DOHH2 (cell line): ENCODE data around the gene TXNDC17.
"Not testable (repeated sequence)": the region's sequence is repeated elsewhere in the genome, so short reads cannot be mapped to it uniquely, and the experiment has no call there.

Experiments
- H3F3A ChIP-seq: fragments of 200-600 bp; sonication (generic), shearing (Covaris generic); 2 replicates; pipeline ENCODE4 v1.6.0; 2016; ENCODE audit warnings: antibody characterized with exemption, mild to moderate bottlenecking; ENCODE audit not compliant: control insufficient read depth, insufficient read depth
- H3K27ac ChIP-seq: fragments of 200-600 bp; sonication (generic); 2 replicates; pipeline ENCODE4 v1.5.1; 2014; ENCODE audit warnings: low read depth, mild to moderate bottlenecking, low read length, moderate library complexity
- H3K27me3 ChIP-seq: fragments of 200-600 bp; sonication (generic); 2 replicates; pipeline ENCODE4 v1.6.1; 2014; ENCODE audit warnings: mild to moderate bottlenecking, low read length, mixed read lengths; ENCODE audit not compliant: control insufficient read depth
- H3K36me3 ChIP-seq: fragments of 200-600 bp; sonication (generic); 2 replicates; pipeline ENCODE4 v1.6.1; 2014; ENCODE audit warnings: mild to moderate bottlenecking, low read length, moderate library complexity, mixed read lengths; ENCODE audit not compliant: control insufficient read depth
- H3K4me1 ChIP-seq: fragments of 200-600 bp; sonication (generic); 2 replicates; pipeline ENCODE4 v1.6.1; 2014; ENCODE audit warnings: mild to moderate bottlenecking, low read length, mixed read lengths; ENCODE audit not compliant: control insufficient read depth
- H3K4me2 ChIP-seq: fragments of 200-600 bp; sonication (generic); 2 replicates; pipeline ENCODE4 v1.6.0; 2014; ENCODE audit warnings: mild to moderate bottlenecking, low read length, moderate library complexity
- H3K4me3 ChIP-seq: fragments of 200-600 bp; sonication (generic); 2 replicates; pipeline ENCODE4 v1.5.1; 2014; ENCODE audit warnings: mild to moderate bottlenecking, low read length, mixed read lengths
- H3K79me2 ChIP-seq: fragments of 200-600 bp; sonication (generic); 2 replicates; pipeline ENCODE4 v1.6.1; 2014; ENCODE audit warnings: mild to moderate bottlenecking, low read length, mixed read lengths; ENCODE audit not compliant: control insufficient read depth
- H3K9me2 ChIP-seq: fragments of 200-600 bp; sonication (generic); replicated peaks from 2 replicates; pipeline ENCODE4 v1.6.1; 2014; ENCODE audit warnings: mild to moderate bottlenecking, low read length, mixed read lengths; ENCODE audit not compliant: control insufficient read depth
- H3K9me3 ChIP-seq: fragments of 200-600 bp; sonication (generic); 2 replicates; pipeline ENCODE4 v1.6.1; 2014; ENCODE audit warnings: antibody characterized with exemption, low read length, mixed read lengths; ENCODE audit not compliant: control insufficient read depth, insufficient read depth
- H4K20me1 ChIP-seq: fragments of 200-600 bp; sonication (generic); 2 replicates; pipeline ENCODE4 v1.6.0; 2014; ENCODE audit warnings: low read depth, mild to moderate bottlenecking, antibody characterized with exemption, low read length, moderate library complexity; ENCODE audit not compliant: control insufficient read depth, insufficient read depth
- EZH2phosphoT487 ChIP-seq: fragments of 200-600 bp; sonication (generic); IDR thresholded peaks from 2 replicates; pipeline ENCODE4 v1.6.1; 2017; ENCODE audit warnings: borderline replicate concordance, mild to moderate bottlenecking, antibody characterized with exemption, low read length, moderate library complexity, mixed read lengths
- TF ChIP-seq, protein P1 (sequence below): fragments of 200-600 bp; sonication (generic); IDR thresholded peaks from one replicate; pipeline ENCODE4 v1.5.1; 2014; ENCODE audit warnings: antibody characterized with exemption, mild to moderate bottlenecking, low read depth, low read length; ENCODE audit not compliant: poor library complexity, severe bottlenecking

Gene TXNDC17

DNA sequence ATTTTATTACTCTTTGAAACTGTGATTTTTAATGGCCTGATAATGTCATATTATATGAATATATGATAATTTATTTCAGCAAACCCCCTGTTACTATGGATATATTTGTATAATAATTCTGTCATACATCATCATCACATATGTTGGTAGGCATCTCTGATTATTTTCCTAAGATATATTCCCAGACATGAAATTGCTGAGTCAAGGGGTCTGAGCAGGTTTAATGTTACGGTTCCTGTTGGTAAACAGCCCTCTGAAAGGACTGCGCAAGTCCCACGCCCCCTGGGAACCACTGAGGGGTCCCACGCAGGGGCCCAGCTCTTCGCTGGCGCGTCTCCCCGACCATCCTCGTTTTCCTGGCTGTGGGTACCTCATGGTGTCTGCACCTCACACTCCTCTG, 48.1 kb downstream of the TXNDC17 start:
- H3K79me2 ChIP-seq, result no peaks in the 10 kb centered on the region
- no peaks in the 10 kb centered on the region for H3F3A ChIP-seq
- no peak overlapping the region for H3K4me3 ChIP-seq
- TF ChIP-seq, protein P1, sequence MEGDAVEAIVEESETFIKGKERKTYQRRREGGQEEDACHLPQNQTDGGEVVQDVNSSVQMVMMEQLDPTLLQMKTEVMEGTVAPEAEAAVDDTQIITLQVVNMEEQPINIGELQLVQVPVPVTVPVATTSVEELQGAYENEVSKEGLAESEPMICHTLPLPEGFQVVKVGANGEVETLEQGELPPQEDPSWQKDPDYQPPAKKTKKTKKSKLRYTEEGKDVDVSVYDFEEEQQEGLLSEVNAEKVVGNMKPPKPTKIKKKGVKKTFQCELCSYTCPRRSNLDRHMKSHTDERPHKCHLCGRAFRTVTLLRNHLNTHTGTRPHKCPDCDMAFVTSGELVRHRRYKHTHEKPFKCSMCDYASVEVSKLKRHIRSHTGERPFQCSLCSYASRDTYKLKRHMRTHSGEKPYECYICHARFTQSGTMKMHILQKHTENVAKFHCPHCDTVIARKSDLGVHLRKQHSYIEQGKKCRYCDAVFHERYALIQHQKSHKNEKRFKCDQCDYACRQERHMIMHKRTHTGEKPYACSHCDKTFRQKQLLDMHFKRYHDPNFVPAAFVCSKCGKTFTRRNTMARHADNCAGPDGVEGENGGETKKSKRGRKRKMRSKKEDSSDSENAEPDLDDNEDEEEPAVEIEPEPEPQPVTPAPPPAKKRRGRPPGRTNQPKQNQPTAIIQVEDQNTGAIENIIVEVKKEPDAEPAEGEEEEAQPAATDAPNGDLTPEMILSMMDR, result no peak
- TF ChIP-seq EZH2phosphoT487, result no peak
- H3K4me2 ChIP-seq, result no peak overlapping the region
- H3K9me3 ChIP-seq, result no peaks in the 10 kb centered on the region
- no peak overlapping the region for H3K27ac ChIP-seq
- 0 out of 2 replicates have a peak, but pooled peaks cover 3% of the 10 kb centered on the region for H3K27me3 ChIP-seq
- H4K20me1 ChIP-seq, result no peaks in the 10 kb centered on the region
- no peaks in the 10 kb centered on the region for H3K4me1 ChIP-seq
- no peaks in the 10 kb centered on the region for H3K9me2 ChIP-seq
- no peaks in the 10 kb centered on the region for H3K36me3 ChIP-seq

DNA sequence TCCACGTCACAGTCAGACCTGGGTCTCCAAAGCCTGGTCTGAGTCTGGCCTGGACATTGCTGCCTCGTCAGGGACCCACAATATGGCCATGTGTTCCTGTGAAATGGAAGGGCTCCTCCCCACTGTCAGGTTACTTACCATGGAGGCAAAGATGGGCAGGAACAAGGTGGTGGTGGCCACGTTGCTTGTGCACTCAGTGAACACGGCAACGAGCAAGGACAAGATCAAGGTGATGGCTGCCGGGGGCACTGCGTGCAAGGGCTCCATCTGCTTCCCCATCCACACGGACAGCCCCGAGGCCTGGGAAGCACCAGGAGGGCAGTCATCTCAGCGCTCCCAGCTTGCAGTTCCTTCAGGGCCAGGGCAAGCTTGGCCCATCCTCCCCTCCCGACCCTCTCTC, 49.8 kb downstream of the TXNDC17 start:
- H3K79me2 ChIP-seq, result no peaks in the 10 kb centered on the region
- no peak overlapping the region for H3K4me2 ChIP-seq
- no peaks in the 10 kb centered on the region for H3K9me2 ChIP-seq
- TF ChIP-seq, protein P1, result no peak
- TF ChIP-seq EZH2phosphoT487, result no peak
- H3K4me3 ChIP-seq, result no peak overlapping the region
- no peak overlapping the region for H3K27ac ChIP-seq
- no peaks in the 10 kb centered on the region for H3K4me1 ChIP-seq
- no peaks in the 10 kb centered on the region for H3K36me3 ChIP-seq
- H4K20me1 ChIP-seq, result no peaks in the 10 kb centered on the region
- H3K27me3 ChIP-seq, result peaks cover 3% of the 10 kb centered on the region; the same call in 1 of the 2 replicates
- H3F3A ChIP-seq, result no peaks in the 10 kb centered on the region
- H3K9me3 ChIP-seq, result no peaks in the 10 kb centered on the region

DNA sequence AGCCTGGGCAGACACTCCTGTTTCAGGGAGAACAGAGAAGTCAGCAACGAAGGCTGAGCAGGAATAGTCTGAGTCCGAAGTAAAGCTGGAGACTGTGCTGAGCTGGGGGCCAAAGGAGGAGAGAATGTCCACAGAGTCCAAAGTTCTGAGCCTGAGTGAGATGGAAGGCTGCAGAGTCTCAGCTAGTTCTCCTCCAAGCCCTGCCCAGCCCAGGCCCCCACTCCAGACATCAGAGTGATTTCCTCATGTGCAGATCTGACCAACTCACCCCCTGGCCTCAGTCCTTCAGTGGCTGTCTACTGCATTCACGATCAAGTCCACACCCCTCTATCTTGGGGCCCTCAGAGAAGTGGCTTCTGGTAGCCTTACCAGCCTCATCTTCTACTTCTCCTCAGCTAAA, 50.7 kb downstream of the TXNDC17 start:
- no peak overlapping the region for H3K4me2 ChIP-seq
- no peaks in the 10 kb centered on the region for H3F3A ChIP-seq
- H4K20me1 ChIP-seq, result no peaks in the 10 kb centered on the region
- no peak overlapping the region for H3K27ac ChIP-seq
- TF ChIP-seq, protein P1, result no peak
- TF ChIP-seq EZH2phosphoT487, result no peak
- no peaks in the 10 kb centered on the region for H3K4me1 ChIP-seq
- no peaks in the 10 kb centered on the region for H3K9me2 ChIP-seq
- no peaks in the 10 kb centered on the region for H3K79me2 ChIP-seq
- no peaks in the 10 kb centered on the region for H3K36me3 ChIP-seq
- H3K27me3 ChIP-seq, result peaks cover 3% of the 10 kb centered on the region; the same call in 1 of the 2 replicates
- no peak overlapping the region for H3K4me3 ChIP-seq
- no peaks in the 10 kb centered on the region for H3K9me3 ChIP-seq

DNA sequence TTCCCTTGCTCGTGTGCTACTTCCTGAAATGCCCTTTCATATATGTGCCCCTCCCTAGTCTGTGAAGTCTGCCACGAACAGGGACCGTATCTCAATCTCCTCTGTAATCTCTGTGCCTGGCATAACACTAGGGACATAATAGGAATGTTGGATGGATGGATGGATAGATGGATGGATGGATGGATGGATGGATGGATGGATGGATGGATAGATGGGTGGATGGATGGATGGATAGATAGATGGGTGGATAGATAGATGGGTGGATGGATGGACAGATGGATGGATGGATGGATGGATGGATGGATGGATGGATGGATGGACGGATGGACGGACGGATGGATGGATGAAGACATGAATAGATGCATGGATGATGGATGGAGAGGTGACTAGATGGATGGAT, 51.1 kb downstream of the TXNDC17 start:
- H3F3A ChIP-seq, H3K27ac ChIP-seq, H4K20me1 ChIP-seq, H3K9me2 ChIP-seq, H3K79me2 ChIP-seq, H3K27me3 ChIP-seq, H3K4me1 ChIP-seq, H3K36me3 ChIP-seq, H3K4me2 ChIP-seq, H3K9me3 ChIP-seq, H3K4me3 ChIP-seq: not testable (repeated sequence)
